Stimulated activated CD8-positive, alpha-beta memory T cell treated with anti-CD3 and anti-CD28 coated beads, Interleukin-7, amount 100 ng/mL, for 48 hours (primary cell): ENCODE data around the gene SIGLEC6.

Source experiments
- DNase-seq, 2 donors: peaks; one replicate each; pipeline ENCODE4 v3.0.0-alpha.2; 2020; ENCODE audit warnings: low read depth in 1 of 2; ENCODE audit errors: extremely low read depth in 1 of 2

The SIGLEC6 gene

DNA sequence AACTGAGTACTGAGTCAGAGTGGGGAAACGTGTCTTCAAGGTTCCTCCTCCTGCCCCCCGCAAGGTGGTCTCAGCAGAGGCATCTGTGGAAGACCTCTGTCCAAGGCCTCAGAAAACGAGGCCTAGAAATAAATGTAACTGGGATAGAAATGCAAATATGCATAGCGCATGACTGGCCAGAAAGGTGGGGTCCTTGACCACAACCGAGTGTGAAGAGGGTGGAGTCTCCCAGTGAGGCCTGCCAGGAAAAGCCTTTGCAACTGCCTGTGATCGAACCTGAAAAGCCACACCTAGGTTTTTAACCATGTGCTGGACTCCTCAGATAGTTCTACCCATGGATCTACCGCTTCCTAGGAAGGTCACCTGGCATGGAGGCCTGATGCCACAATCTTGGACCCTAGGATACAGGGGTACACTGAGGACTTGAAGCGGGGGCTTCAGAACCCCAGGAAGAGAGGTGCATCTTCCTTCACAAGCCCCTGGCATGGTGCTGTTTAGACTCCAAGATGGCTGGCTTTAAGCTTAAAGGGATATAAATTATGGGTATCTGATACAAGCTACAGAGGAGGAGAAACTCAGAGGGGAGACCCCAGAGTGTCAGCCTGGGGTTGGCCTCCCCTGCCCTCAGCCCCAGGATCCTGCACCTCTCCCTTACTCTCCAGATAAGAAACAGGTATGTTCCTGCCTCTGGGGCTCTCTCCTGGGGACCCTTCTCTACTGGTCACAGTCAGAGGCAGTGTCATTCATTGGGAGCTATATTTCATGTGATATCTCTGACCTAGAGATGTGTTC is 18.3 kb upstream of the SIGLEC6 start:
- no peak for DNase-seq

DNA sequence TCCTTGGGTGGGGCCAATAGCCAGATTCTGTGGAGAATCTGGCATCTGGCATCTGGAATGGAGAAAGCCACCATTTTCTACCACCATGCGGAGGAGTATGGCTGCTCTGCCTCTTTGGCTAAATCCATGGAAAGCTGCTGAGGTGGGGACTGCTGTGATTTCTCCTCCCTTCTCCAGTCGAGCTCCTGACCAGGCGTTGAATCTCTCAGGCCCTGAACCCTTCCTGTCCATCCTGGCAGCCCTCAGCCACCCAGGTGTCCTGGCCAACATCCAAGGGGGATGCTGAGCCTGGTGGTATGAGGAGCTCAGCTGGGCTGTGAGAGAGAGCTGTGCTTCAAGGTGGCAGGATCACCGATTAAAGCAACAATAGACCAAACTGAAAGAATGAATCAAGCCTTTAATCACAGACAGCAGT is 17.4 kb upstream of the SIGLEC6 start:
- DNase-seq: no peak

DNA sequence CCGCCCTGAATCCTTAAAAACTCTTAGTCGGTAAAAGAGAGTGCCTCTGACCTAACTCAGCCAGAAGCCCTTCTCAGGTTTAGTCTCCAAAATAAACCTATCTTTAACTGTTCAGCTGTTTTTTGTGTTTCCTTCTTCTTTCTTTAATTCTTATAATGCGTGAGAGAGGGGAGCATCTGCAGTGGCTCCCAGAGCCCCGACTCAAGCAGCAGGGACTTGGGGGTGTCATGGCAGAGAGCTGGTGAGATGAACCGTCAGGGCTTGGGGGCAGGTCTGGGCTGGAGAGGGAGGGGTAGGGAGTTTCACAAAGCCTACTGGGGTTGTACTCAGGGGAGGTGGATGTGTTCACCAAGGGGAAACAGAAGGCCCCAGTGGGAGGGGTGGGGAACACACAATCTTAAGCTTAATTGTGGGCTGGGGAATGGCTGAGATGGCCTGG is 16.8 kb upstream of the SIGLEC6 start:
- DNase-seq: no peak

- DNase-seq: no peak
Observed at GRCh38 chr19:51547397-51548212, 16.1 kb upstream of the SIGLEC6 start.

DNA sequence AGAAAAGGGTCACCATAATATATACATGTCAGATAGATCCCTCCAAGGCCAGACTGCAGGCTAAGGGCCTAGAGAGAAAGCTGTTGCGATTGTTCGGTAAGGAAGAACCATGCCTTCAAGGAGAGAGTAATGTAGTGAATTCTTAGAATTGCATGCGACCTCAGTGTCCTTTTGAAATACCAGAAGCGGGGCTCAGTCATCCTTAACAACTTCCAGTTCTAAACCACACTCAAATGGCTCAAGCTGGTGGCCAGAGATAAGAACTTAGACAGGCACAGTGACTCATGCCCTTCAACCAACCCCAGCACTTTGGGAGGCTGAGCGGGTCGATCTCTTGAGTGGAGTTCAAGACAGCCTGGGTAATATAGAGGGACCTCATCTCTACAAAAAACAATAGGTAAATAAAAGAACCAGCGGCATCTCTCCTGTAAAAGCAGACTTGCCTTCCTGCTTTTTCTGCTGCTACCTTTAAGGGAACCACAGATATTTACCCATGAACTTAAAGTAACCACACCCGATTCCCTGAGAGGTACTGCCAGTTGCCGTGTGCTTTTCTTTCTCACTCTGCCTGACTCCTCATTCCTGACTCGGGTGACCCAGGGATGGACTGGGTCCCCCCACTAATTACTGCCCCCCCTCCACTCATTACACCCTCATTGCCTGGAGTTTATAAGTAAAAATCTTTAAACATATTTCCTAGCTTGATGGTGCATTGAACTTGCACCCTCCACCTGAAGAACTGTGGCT is 15.4 kb upstream of the SIGLEC6 start:
- DNase-seq: peak in 1 of 2 donors; percentile 51

DNA sequence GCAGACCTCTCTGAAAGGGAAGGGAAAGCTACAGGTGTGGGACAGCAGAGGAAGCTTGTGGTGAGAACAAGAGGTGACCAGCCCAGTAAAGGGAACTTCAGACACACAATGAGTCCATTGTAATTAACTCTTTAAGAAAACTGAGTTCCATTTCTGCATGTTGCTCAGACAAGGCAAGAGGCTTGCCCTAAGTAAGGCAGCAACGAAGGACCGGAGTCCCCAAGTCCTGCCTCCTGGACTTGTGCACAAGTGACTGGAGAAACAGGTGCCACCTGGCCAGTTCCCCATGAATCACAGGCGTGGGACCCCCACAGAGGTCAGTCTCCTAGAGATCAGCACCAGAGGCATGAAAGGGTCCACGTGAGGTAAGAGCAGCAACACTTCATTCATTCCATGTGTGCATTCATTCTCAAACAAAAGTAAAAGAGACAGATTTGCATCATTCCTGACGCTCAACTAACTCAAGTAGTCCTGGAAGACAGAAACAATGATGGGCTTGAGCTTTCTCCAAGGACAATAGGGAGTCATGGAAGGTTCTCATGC is 14.7 kb upstream of the SIGLEC6 start:
- DNase-seq: no peak

- no peak for DNase-seq
Observed at GRCh38 chr19:51544038-51544437, 12.6 kb upstream of the SIGLEC6 start.

DNA sequence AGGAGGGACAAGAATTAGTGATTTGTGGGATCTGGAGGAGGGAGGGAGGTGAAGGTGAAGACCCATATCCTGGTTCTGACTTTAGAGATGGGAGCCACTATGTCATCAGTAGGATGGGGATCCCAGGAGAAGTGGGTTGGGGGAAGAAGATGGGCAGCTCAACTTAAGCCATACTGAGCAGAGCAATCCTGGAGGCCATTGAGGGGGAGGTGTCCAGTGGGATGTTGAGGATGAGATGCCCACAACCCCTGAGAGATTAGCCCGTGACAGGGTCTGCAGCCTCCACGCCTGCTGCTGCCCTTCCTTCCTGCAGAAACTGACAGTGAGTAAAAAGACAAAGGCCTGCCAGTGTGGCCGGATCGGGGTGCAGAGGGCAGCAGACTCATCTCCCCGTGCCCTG is 11.2 kb upstream of the SIGLEC6 start:
- DNase-seq: no peak

- no peak for DNase-seq
Observed at GRCh38 chr19:51541458-51542357, 10.2 kb upstream of the SIGLEC6 start.

DNA sequence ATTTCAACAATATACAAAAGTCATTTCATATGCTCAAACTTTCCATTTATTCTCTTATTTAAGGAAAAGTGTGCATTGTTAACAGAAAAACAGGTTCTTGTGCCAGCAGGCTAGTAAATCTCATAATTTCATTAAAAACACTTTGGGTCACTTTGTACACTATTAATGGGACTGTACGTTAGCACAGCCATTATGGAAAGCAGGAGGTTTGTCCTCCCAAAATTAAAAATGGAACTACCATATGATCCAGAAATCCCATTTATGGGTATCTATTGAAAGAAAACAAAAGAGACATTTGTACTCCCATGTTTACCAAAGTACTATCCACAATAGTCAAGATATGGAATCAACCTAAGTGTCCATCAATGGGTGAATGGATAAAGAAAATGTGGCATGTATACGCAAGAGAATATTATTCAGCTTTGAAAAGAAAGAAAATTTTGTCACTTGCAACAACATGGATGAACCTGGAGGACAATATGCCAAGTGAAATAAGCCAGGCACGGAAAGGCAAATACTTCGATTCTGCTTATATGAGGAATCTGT is 8.4 kb upstream of the SIGLEC6 start:
- DNase-seq: no peak

DNA sequence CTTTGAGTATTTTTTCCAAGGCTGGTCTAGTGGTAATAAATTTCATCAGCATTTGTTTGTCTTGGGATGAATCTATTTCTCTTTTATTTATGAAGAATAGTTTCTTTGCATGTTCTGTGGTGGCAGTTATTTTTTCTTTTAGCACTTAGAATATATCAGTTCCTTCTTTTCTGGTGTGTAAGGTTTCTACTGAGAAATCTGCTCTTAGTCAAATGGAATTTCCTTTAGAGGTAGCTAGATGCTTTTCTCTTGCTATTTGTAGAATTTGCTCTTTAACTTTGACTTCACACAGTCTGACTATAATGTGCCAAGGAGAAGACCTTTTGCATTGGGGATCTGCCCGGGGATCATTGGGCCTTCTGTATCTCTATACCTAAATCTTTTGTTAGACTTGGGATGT is 4.1 kb upstream of the SIGLEC6 start:
- no peak for DNase-seq

DNA sequence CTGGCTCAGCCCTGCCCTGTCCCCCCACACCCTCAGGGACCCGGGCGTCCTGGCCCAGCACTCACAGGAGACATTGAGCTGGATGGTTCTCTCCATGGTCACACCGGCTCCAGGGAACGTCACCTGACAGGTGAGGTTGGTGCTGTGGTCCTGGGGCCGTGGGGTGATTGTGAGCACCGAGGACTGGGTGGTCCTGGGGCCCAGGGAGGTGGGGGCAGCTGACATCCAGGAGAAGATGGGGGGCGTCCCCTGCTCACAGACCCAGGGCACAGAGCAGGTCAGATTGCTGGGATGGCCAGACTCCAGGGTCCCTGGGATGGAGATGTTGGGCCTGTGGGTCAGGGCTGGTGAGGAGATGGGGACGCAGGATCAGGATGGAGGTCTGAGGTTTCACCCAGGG is 854 bp downstream of the SIGLEC6 start:
- DNase-seq: no peak

DNA sequence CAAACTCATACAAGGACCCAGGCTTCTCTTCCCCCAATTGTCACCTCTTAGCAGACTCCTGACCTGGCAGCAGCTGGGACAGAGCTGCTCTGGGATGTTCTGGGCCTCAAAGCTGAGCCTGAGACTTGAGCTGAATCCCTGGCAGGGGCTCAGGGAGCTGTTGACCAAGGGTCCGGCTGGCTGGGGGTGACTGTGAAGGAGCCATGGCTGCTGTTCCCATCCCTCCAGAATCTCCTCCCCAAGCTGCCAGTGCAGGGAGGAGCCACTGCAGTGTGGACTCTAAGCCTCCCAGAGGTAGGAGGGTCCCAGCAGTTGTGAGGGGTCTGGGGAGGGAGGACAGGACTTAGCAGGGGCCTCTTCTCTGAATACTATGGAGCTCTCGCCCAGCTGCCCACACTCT is 2.2 kb downstream of the SIGLEC6 start:
- no peak for DNase-seq

DNA sequence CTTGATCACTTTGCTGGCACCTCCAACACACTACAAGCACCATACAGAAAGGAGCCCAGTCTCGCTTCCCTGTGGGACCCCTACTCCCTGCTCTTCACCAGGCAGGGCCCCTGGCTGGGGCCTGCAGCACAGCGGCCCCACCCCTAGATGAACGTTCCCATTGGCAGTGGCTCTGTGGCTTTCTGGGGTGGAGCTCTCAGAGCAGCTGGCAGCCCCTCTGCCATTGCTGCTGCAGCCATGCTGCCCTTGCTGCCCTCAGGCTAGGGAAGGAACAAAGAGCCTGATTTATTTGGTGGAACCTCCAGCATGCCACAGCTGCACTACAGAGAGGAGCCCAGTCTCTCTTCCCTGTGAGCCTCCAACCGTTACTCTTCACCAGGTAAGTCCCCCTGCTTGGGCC is 5.8 kb downstream of the SIGLEC6 start:
- DNase-seq: no peak

DNA sequence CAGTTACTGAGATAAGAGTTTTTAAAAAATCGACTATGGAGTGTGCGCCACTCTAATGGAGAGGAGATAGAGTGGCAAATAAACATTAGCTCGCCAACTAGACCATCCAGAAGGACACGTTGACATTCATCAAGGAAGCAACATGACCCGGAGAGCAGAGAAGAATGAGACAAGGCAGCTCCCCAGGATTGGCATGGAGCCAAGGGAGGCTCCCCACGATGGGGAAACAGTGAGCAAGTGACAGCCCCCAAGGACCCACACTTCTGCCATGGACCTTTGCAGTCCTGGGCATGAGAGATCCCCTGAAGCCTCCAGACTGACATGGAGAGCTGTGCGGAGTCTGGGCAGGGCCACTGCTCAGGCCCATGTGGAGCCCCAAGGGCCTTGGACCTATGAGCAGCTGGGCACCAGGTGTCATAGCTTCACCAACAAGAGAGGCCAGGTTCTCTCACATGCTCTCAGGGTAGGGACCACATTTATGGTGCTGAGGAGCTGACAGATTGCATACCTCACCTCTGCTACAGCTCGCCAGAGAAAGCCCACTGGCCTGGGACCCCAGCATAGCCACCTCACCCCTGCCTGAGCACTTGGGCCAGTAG is 6.7 kb downstream of the SIGLEC6 start:
- DNase-seq: no peak

- DNase-seq: no peak
Observed at GRCh38 chr19:51521781-51522180, 9.7 kb downstream of the SIGLEC6 start.

DNA sequence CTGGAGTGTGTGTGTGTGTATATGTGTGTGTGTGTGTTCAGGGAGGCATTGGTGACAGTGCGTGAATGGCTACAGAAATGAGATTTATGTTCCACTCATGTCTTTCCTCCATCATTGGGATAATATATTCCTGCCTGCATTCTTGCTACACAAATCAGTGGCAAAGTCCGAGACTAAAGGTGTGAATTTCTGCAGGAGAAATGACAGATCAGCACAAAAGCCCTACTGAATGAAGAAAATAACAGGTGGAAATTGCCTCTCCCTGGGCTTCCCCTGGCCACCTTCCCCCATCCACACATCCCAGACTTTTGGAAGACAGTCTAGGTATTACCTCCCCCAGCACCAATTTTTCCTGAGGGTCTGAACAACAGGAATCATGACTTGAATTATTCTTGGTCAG is 10.1 kb downstream of the SIGLEC6 start:
- DNase-seq: no peak

GRCh38 chr19:51520728-51521127 is 10.7 kb downstream of the SIGLEC6 start:
- DNase-seq: no peak

DNA sequence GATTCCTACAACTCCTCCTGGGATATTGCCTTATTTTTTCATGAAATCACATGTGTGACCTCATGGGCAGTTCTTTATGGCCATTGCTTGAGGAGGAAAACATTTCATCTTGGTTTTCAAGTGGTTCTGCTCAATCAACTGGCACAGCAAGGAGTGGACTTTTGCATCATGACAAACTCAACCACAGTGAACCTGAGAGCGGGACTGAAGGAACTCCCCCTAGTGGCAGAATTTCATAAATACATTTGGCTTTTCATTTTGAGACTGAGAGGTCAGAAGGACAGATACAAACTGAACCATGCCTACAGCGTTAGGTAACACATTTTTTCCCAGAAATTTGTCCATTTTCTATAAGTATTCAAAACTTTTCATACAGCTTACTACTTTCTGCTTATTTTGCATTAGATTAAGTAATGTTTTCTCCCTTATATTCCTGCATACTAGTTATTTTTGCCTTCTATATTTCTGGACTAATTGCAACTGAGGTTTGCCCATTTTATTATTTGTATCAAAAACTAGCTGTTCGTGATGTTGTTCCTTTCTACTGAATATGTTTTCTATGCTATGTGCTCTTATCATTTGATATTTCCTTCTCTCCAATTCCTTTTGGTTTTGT is 16.5 kb downstream of the SIGLEC6 start:
- no peak for DNase-seq
